ENCODE measurements around the gene SMS.
A peak's percentile ranks its signal among the peaks of the same experiment; 100 is the strongest.

The SMS gene

DNA sequence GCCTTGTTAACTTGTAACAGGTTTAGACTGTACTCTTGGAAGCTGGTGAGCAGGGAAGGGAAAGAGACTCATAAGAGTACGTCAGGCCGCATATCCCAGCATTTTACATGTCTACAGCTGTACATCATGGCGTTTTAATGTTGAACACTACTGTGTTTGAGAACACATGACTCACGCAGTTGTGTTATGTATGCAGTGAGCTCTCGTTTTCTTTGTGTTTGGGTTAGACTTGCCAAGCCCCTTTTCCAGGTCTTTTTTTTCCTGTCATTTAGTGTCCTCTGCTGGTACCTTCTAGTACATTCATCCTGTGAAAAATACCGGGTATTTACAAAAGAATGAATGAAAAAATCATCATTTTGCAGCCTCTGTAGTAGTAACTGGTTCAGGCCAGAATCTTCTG lies 35.3 kb downstream of the SMS start:
- Mint-ChIP-seq H3K4me1 (peaks cover 12 to 21% of the 10 kb centered on the region in 2 donors), H3K9me3 (no peaks in the 10 kb centered on the region), H3K4me3 (no peak overlapping the region), H3K36me3 (peaks cover 9 to 30% of the 10 kb centered on the region in 2 donors), H3K27me3 (no peaks in the 10 kb centered on the region), H3K27ac (no peak overlapping the region)
- DNase-seq = no peak
- no peak for ATAC-seq (replicated peaks)

DNA sequence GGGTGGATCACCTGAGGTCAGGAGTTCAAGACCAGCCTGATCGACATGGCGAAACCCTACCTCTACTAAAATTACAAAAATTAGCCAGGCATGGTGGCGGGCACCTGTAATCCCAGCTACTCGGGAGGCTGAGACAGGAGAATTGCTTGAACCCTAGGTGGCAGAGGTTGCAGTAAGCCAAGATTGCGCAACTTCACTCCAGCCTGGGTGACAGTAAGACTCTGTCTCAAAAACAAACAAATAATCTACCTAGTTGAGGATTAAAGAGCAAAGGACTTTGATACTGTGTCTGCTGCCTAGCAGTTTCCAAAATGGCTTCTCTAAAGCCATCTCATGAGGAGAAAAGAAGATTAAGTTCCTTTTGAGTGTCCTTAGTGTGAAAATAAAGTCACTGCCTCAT lies 37.8 kb downstream of the SMS start:
- Mint-ChIP-seq H3K36me3 (peaks cover 4 to 14% of the 10 kb centered on the region in 2 donors), H3K27me3 (no peaks in the 10 kb centered on the region), H3K4me1 (peaks cover 8 to 9% of the 10 kb centered on the region in 2 donors), H3K9me3 (no peaks in the 10 kb centered on the region), H3K4me3 (no peak overlapping the region), H3K27ac (no peak overlapping the region)
- ATAC-seq (replicated peaks) (no peak), DNase-seq (no peak)

DNA sequence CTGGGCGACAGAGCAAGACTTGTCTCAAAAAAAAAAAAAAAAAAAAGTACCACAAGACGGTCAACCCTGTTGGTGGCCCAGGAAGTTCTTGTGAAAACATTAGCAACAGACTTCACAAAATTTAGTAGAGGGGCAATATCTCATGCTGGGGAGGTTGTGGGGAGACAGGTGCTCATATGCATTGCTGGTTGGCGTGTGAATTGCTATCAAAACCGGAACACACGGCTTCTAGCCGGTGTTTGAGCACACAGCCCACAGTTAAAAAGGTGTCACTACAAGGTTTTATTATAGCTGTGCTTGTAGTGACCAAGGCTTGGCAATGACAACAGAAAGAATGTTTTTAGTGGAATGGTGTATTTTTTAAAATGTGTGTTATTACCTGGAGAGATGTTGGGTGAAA lies 41.8 kb downstream of the SMS start:
- DNase-seq (no peak), ATAC-seq (replicated peaks) (no peak)
- H3K27me3 Mint-ChIP-seq = peaks cover 0 to 4% of the 10 kb centered on the region in 2 donors
- H3K36me3 Mint-ChIP-seq = peaks cover 11 to 16% of the 10 kb centered on the region in 2 donors
- H3K27ac Mint-ChIP-seq = no peak overlapping the region
- no peaks in the 10 kb centered on the region for H3K9me3 Mint-ChIP-seq
- peaks cover 3 to 6% of the 10 kb centered on the region in 2 donors for H3K4me1 Mint-ChIP-seq
- no peak overlapping the region for H3K4me3 Mint-ChIP-seq

DNA sequence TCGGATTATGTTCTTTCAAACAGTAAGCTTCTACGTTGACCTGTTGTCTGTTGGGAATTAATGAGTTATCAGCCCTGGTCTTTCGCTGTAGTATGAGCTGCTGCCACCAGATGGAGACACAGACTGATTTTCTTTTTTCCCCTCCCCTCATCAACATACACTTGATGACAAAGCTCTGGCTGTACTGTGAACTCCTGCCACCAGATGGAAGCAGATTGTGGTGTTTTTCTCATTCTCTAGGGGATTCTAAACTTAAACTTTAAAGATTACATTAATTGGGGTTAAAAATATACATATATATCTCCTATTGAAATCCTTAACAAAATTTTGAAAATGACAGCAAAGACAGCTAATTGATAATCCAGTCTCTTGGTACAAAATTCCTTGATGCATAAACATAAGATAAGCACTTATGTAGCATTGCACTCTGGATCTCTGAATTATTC lies 44.8 kb downstream of the SMS start:
- Mint-ChIP-seq H3K27ac (no peak overlapping the region), H3K9me3 (no peaks in the 10 kb centered on the region), H3K27me3 (peaks cover 0 to 4% of the 10 kb centered on the region in 2 donors), H3K4me3 (no peak overlapping the region), H3K4me1 (peaks cover 5 to 25% of the 10 kb centered on the region in 2 donors), H3K36me3 (peaks cover 17 to 20% of the 10 kb centered on the region in 2 donors)
- DNase-seq (peak; percentile 70), ATAC-seq (replicated peaks) (peak; percentile 68 to 74)

DNA sequence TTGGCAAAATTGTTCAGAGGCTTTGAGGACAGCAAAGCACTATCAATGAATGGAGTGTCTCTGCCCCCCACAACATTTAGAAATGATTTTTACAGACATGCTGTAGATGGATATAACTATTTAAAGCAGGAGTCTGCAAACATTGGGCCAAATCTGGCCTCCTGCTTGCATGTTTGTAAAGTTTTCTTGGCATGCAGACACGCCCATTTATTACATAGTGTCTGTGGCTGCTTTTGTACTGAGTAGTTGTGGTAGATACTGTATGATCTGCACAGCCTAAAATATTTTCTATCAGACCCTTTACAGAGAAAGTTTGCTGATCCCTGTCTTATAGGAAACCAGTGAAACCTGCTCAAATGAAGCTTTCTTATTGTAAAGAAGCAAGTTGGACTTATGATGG lies 46.1 kb downstream of the SMS start:
- peaks cover 6 to 35% of the 10 kb centered on the region in 2 donors for H3K4me1 Mint-ChIP-seq
- peaks cover 0 to 4% of the 10 kb centered on the region in 2 donors for H3K27me3 Mint-ChIP-seq
- H3K27ac Mint-ChIP-seq = no peak overlapping the region
- no peak for DNase-seq
- no peak for ATAC-seq (replicated peaks)
- no peak overlapping the region for H3K4me3 Mint-ChIP-seq
- H3K36me3 Mint-ChIP-seq = peaks cover 20 to 28% of the 10 kb centered on the region in 2 donors
- no peaks in the 10 kb centered on the region for H3K9me3 Mint-ChIP-seq

DNA sequence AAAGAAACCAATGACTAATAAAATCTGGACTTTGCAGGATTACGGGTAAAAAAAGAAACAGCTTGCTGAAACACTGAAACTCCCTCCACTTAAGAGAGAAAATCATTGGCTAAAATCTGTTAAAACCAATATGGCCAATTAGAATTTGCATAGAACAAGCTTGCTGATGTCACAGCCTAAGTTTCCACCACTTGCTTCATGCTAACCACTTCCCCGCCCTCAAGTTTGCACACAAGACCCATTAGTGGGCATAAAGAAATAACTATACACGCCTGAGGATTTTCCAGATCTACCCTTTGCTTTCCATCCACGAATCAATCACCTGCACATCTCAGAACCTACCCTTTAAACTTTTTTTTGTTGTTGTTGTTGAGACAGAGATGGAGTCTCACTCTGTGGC lies 48.9 kb downstream of the SMS start:
- DNase-seq = peak; percentile 42
- H3K36me3 Mint-ChIP-seq = peaks cover 18 to 35% of the 10 kb centered on the region in 2 donors
- peaks cover 12 to 63% of the 10 kb centered on the region in 2 donors for H3K4me1 Mint-ChIP-seq
- no peak overlapping the region for H3K4me3 Mint-ChIP-seq
- ATAC-seq (replicated peaks) = peak; percentile 62 to 73
- H3K27ac Mint-ChIP-seq = peak overlapping the region; percentile 78
- no peaks in the 10 kb centered on the region for H3K27me3 Mint-ChIP-seq
- no peaks in the 10 kb centered on the region for H3K9me3 Mint-ChIP-seq

DNA sequence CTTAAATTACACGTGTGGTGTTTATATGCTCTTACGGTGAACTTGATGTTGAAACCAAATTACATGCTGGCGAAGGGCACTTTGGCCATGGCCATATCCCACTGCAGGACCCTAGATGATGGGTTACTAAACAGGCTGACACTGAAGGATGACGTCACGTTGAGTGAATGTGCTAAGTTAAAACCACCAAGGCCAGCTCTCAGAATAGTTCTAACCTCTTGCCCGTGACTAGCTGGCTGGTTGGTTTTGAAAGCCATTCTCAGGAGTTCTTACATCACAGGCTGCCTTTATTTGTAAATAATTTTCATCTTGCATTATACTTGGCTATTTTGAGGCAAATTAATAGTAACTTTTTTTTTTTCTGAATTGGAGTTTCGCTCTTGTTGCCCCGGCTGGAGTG lies 50.3 kb downstream of the SMS start:
- no peak for DNase-seq
- Mint-ChIP-seq H3K9me3 (no peaks in the 10 kb centered on the region), H3K4me1 (peaks cover 11 to 61% of the 10 kb centered on the region in 2 donors)

DNA sequence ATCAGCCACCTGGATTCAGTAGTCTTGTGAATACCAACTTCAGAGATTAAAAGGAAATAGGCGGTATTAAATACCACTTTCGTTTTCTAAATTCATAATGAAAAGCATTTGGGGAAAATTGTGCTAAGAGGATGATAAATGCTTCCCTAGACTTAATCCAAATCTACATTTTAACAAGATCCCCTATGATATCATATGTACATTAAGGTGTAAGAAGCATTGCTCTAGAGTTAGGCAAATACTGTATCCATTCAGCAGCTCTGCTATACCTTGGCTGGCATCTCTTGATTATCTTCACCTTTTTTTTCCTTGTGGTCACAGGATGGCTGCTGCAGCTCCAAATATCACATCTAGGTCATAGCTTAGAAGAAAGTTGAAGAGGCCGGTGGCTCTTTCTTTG lies 51.0 kb downstream of the SMS start:
- H3K27me3 Mint-ChIP-seq = no peaks in the 10 kb centered on the region
- peaks cover 20 to 39% of the 10 kb centered on the region in 2 donors for H3K36me3 Mint-ChIP-seq
- peaks cover 11 to 67% of the 10 kb centered on the region in 2 donors for H3K4me1 Mint-ChIP-seq
- no peak overlapping the region for H3K4me3 Mint-ChIP-seq
- no peak for DNase-seq
- ATAC-seq (replicated peaks) = no peak
- peak overlapping the region; percentile 83 for H3K27ac Mint-ChIP-seq
- H3K9me3 Mint-ChIP-seq = no peaks in the 10 kb centered on the region

More for the DNA sequence above, 50.3 kb downstream of the SMS start:
- no peak for ATAC-seq (replicated peaks)
- Mint-ChIP-seq H3K27me3 (no peaks in the 10 kb centered on the region), H3K36me3 (peaks cover 16 to 39% of the 10 kb centered on the region in 2 donors), H3K27ac (peak overlapping the region; percentile 83), H3K4me3 (no peak overlapping the region)

DNA sequence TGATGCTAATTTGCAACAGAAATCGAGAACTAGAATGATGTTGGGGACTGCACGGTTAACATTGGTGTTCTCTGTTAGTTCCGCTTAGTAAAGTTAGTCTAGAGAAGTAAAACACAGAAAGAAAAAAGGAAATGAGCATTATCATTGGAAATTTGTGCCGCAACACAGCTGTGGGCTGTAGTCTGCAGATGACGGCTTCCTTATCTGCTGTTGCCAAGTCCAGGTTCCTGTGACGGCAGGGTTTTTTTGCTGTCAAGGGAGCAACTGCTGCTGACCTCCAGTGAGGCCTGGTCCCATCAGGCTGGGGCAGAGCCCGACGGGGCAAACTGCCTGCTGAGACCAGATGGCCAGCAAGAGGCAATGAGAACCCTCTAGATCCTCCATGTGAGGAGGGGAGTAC lies 52.8 kb downstream of the SMS start:
- Mint-ChIP-seq H3K9me3 (no peaks in the 10 kb centered on the region), H3K27ac (peak overlapping the region; percentile 93), H3K36me3 (peaks cover 21 to 38% of the 10 kb centered on the region in 2 donors), H3K27me3 (no peaks in the 10 kb centered on the region), H3K4me3 (no peak overlapping the region), H3K4me1 (peaks cover 14 to 63% of the 10 kb centered on the region in 2 donors)
- DNase-seq (peak; percentile 69), ATAC-seq (replicated peaks) (peak; percentile 85 to 87)

DNA sequence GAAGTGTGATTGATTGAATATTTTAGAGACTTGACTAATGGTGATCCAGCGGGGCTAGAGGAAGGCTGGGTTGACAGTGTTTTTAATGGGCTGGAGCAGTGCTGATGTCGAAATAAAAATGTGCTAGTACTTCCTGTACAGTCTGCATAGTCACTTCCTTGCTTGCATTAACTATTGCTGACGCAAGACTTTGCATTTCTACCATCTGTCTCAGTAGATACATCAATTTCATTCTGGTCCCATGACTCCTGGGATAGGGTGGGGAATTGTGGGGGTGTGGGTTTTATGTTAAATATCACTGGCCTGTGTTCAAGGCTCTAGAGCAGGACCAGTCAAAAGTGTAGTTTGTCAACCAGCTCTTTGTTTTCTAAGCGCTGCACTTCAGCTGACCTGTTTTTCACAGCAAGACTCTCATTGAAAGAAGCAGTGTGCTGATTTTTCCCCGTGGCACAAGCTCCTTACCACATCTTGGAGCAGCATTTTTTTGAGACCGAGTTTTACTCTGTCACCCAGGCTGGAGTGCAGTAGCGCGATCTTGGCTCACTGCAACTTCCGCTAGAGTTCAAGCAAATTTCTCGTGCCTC lies 56.5 kb downstream of the SMS start:
- Mint-ChIP-seq H3K4me1 (peaks cover 8 to 34% of the 10 kb centered on the region in 2 donors), H3K36me3 (peaks cover 23 to 27% of the 10 kb centered on the region in 2 donors), H3K9me3 (peaks cover 0 to 1% of the 10 kb centered on the region in 2 donors), H3K27me3 (no peaks in the 10 kb centered on the region), H3K27ac (peak overlapping the region; percentile 51), H3K4me3 (no peak overlapping the region)
- ATAC-seq (replicated peaks) = no peak
- no peak for DNase-seq

DNA sequence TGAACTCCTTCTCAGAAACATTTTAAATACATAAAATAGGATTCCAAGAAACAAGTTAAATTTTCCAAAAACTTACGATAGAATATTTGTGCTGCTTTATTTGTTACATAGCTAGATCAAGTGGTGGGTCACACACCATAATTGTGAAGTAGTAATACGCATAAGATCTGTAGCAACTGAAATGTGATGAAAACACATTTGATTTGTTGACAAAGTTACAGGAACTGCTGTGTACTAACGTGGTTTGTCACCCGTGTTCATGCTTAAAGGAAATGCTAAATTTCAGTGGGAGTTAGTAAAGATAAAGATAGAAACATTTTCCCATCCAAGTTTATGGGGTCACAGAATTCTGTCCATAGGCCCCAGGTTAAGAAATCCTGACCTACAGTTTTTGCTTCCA lies 57.5 kb downstream of the SMS start:
- Mint-ChIP-seq H3K9me3 (peaks cover 0 to 1% of the 10 kb centered on the region in 2 donors), H3K4me1 (peaks cover 8 to 28% of the 10 kb centered on the region in 2 donors), H3K36me3 (peaks cover 27 to 29% of the 10 kb centered on the region in 2 donors), H3K27ac (no peak overlapping the region), H3K27me3 (peaks cover 0 to 4% of the 10 kb centered on the region in 2 donors), H3K4me3 (no peak overlapping the region)
- ATAC-seq (replicated peaks) = no peak
- DNase-seq = no peak

DNA sequence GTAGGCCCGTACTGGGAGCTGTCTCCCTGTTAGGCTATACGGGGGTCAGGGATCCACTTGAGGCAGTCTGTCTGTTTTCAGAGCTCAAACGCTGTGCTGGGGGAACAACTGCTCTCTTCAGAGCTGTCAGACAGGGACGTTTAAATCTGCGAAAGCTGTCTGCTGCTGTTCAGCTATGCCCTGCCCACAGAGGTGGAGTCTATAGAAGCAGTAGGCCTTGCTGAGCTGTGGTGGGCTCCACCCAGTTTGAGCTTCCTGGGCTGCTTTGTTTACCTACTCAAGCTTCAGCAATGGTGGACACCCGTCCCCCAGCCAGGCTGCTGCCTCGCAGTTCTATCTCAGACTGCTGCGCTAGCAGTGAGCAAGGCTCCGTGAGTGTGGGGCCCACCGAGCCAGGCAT lies 64.4 kb downstream of the SMS start:
- Mint-ChIP-seq H3K36me3 (peaks cover 29 to 41% of the 10 kb centered on the region in 2 donors), H3K9me3 (peaks cover 0 to 1% of the 10 kb centered on the region in 2 donors), H3K27me3 (peaks cover 0 to 8% of the 10 kb centered on the region in 2 donors), H3K27ac (no peak overlapping the region), H3K4me3 (no peak overlapping the region), H3K4me1 (peaks cover 4 to 12% of the 10 kb centered on the region in 2 donors)
- DNase-seq (no peak), ATAC-seq (replicated peaks) (no peak)

DNA sequence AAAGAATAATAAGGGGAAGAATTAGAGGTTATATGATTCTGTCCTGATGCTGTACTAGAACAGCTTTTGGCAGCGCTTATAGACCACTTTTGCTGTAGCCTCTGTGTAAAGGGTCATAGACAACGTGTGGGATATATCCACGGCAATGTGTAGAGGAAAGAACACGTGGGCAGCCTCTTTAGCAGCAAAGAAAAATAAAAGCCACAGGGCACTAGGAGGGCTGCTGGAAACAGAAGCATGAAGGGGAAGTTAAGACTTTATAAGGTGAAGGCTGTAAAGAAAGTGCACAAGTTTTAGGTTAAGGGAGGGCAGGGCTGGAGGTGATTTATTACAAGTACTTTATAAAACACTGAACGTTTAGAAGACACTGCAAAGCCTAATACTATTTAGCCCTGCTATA lies 71.5 kb downstream of the SMS start:
- no peaks in the 10 kb centered on the region for H3K27me3 Mint-ChIP-seq
- no peak overlapping the region for H3K27ac Mint-ChIP-seq
- H3K4me3 Mint-ChIP-seq = no peak overlapping the region
- DNase-seq = no peak
- peak in 1 of 2 donors; percentile 23 for ATAC-seq (replicated peaks)
- H3K4me1 Mint-ChIP-seq = peaks cover 4 to 12% of the 10 kb centered on the region in 2 donors
- peaks cover 5% of the 10 kb centered on the region in 2 donors for H3K36me3 Mint-ChIP-seq
- peaks cover 0 to 4% of the 10 kb centered on the region in 2 donors for H3K9me3 Mint-ChIP-seq

DNA sequence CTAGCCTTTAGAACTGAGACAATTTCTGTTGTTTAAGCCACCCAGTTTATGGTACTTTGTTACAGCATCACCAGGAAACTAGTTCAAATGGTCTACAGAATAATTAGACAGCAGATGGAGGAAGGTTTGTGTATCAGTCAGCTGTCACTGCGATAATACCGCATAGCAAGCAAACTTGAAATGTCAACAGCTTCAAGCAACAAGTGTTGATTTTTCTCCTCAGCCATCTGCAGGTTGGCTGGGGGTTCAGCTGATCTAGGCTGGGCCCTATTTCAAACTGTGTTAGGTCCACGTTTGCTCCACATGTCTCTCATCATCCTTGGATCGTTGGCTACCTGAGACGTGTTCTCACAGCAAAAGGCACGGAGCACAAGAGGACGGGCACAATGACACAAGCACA lies 72.4 kb downstream of the SMS start:
- Mint-ChIP-seq H3K27ac (no peak overlapping the region), H3K9me3 (peaks cover 0 to 4% of the 10 kb centered on the region in 2 donors), H3K4me1 (peaks cover 4 to 12% of the 10 kb centered on the region in 2 donors), H3K4me3 (no peak overlapping the region), H3K27me3 (no peaks in the 10 kb centered on the region), H3K36me3 (peaks cover 4 to 5% of the 10 kb centered on the region in 2 donors)
- no peak for ATAC-seq (replicated peaks)
- no peak for DNase-seq

DNA sequence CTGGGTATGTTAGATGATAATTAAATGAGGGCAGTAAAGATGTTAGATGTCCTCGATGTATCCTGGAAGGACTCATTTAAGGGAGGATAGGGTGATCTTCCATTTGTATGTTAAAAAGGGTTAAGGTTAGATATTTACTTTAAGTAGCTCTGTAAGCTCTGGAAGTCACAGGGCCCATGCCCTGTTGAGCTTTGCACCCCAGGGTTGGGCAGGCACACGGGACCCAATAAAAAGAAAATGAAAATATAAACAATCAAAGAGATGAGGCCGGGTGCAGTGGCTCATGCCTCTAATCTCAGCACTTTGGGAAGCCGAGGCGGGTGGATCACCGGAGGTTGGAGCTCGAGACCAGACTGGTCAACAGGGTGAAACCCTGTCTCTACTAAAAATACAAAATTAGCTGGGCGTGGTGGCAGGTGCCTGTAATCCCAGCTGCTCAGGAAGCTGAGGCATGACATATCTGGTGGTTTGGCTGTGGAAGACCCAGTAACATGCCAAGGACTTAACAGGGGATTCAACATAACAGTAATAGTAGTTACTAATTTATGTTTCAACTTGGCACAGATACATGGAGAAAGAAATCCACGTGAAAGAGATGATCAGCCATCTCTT lies 74.7 kb downstream of the SMS start:
- DNase-seq = no peak
- Mint-ChIP-seq H3K27ac (no peak overlapping the region), H3K4me1 (peaks cover 6 to 12% of the 10 kb centered on the region in 2 donors), H3K4me3 (no peak overlapping the region), H3K9me3 (peaks cover 0 to 1% of the 10 kb centered on the region in 2 donors), H3K36me3 (peaks cover 0 to under 1% of the 10 kb centered on the region in 2 donors), H3K27me3 (no peaks in the 10 kb centered on the region)
- ATAC-seq (replicated peaks) = no peak

Data from stimulated activated naive B cell treated with anti-CD40 and anti-IgM and Interleukin-4, amounts not matched to agents 10 μg/mL and 1 μg/mL and 100 μg/mL, for 72 hours (primary cell).